ENCODE measurements around the gene UPK1A. TPM values are rescaled to one million over a fixed set of nuclear protein-coding genes. Genes with fewer than 3 reads are reported as not detected.

The UPK1A gene
- total RNA-seq, 1 experiment from 2014 or later: not detected

- H3K36me3 Mint-ChIP-seq (ENCODE audit: insufficient read depth, unreplicated experiment): peaks cover 14% of the 10 kb centered on the region
- POLR2A ChIA-PET: interaction anchor here (1.1 to 3.5 kb wide), 2 partner anchors 13 to 18 kb away, joined by 4 to 24 read pairs; partner anchors contain the start of gene RBM42
- TF ChIP-seq, protein P1, sequence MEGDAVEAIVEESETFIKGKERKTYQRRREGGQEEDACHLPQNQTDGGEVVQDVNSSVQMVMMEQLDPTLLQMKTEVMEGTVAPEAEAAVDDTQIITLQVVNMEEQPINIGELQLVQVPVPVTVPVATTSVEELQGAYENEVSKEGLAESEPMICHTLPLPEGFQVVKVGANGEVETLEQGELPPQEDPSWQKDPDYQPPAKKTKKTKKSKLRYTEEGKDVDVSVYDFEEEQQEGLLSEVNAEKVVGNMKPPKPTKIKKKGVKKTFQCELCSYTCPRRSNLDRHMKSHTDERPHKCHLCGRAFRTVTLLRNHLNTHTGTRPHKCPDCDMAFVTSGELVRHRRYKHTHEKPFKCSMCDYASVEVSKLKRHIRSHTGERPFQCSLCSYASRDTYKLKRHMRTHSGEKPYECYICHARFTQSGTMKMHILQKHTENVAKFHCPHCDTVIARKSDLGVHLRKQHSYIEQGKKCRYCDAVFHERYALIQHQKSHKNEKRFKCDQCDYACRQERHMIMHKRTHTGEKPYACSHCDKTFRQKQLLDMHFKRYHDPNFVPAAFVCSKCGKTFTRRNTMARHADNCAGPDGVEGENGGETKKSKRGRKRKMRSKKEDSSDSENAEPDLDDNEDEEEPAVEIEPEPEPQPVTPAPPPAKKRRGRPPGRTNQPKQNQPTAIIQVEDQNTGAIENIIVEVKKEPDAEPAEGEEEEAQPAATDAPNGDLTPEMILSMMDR (IDR thresholded peaks at IDR 0.05; ENCODE audit: unreplicated experiment): no peak
- intact Hi-C loops (cut with micrococcal nuclease): loop anchor here (2.0 kb wide), 1 partner anchor 132 kb away; no protein-coding TSS in a partner anchor
- H3K4me1 Mint-ChIP-seq (ENCODE audit: insufficient read depth, unreplicated experiment): peaks cover 13% of the 10 kb centered on the region
- peak overlapping the region; percentile 76 for H3K4me3 Mint-ChIP-seq (ENCODE audit: unreplicated experiment)
- BruUV-seq (replicated peaks): no TSS peak
- CTCF ChIA-PET: interaction anchor here (0.6 kb wide), 1 partner anchor 1141 kb away, joined by 3 read pairs; no protein-coding TSS in a partner anchor
- no peaks in the 10 kb centered on the region for H3K27me3 Mint-ChIP-seq (ENCODE audit: insufficient read depth, unreplicated experiment)
- DNase-seq (ENCODE audit: unreplicated experiment): no peak
- H3K27ac Mint-ChIP-seq (ENCODE audit: low read depth, unreplicated experiment): no peak overlapping the region
- no peaks in the 10 kb centered on the region for H3K9me3 Mint-ChIP-seq (ENCODE audit: unreplicated experiment)
Measured at GRCh38 chr19:35642312-35642711, 24.0 kb upstream of the UPK1A start.

DNA sequence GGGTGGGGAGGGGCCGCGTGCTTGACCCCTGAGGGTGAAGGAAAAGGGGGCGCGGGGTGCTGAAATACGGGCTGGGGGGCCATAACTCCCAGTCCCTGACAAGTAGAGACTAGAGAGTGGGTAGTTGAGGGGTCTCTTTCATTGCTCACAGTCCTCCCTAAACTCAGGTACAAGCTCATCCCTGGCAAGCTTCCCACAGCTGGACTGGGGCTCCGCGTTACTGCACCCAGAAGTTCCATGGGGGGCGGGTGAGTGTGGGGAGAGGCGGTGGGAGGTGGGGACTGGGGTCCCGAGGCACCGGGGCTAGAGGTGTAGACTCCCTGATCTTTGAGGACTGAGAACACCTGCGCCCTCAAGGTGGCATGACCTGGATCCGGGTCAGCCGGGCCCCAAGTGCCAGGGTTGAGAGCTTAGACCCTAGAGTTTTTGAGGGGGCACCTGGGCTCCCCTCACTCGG lies 23.5 kb upstream of the UPK1A start:
- BruUV-seq (replicated peaks): no TSS peak

DNA sequence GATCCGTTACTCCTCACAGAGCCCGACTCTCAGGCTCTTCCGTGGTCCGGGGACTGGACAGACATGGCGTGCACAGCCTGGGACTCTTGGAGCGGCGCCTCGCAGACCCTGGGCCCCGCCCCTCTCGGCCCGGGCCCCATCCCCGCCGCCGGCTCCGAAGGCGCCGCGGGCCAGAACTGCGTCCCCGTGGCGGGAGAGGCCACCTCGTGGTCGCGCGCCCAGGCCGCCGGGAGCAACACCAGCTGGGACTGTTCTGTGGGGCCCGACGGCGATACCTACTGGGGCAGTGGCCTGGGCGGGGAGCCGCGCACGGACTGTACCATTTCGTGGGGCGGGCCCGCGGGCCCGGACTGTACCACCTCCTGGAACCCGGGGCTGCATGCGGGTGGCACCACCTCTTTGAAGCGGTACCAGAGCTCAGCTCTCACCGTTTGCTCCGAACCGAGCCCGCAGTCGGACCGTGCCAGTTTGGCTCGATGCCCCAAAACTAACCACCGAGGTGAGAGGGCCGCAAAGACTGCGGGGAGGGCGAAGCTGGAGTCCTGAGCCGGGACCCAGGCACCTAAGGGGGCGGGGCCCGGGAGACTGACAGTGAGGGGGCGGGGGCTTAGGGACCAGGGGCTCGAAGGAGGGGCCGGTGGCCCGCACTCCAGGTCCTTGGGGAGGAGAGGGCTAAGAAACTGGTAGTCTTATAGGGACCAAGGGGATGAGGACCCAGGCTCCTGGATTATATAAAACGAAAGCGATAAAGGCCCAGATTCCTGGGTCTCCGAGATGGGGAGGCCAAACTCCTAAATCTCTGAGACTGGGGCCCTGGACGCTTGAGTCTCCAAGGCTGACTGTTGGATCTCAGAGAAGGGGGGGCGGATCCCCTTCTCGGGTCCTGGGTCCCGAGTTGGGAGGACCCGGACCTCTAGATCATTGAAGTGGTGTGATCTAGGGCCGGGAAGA lies 22.8 kb upstream of the UPK1A start:
- no peaks in the 10 kb centered on the region for H3K9me3 Mint-ChIP-seq (ENCODE audit: unreplicated experiment)
- H3K4me3 Mint-ChIP-seq (ENCODE audit: unreplicated experiment): peak overlapping the region; percentile 76
- no TSS peak for BruUV-seq (replicated peaks)
- TF ChIP-seq, protein P1 (IDR thresholded peaks at IDR 0.05; ENCODE audit: unreplicated experiment): no peak
- ChIA-PET POLR2A (interaction anchor here (0.5 to 3.5 kb wide), 16 partner anchors 12 to 133 kb away, joined by 3 to 24 read pairs (median 4); partner anchors contain the start of genes HAUS5, PSENEN, RBM42 and U2AF1L4), CTCF (interaction anchor here (0.6 to 2.0 kb wide), 5 partner anchors 9 to 373 kb away, joined by 3 to 8 read pairs (median 3); no protein-coding TSS in a partner anchor)
- H3K27ac Mint-ChIP-seq (ENCODE audit: low read depth, unreplicated experiment): peak overlapping the region; percentile 84
- H3K27me3 Mint-ChIP-seq (ENCODE audit: insufficient read depth, unreplicated experiment): no peaks in the 10 kb centered on the region
- H3K4me1 Mint-ChIP-seq (ENCODE audit: insufficient read depth, unreplicated experiment): peaks cover 13% of the 10 kb centered on the region
- DNase-seq (ENCODE audit: unreplicated experiment): peak; percentile 88
- intact Hi-C loops (cut with micrococcal nuclease): loop anchor here (2.0 kb wide), 2 partner anchors 15 to 133 kb away; partner anchors contain the start of gene RBM42
- peaks cover 6% of the 10 kb centered on the region for H3K36me3 Mint-ChIP-seq (ENCODE audit: insufficient read depth, unreplicated experiment)

More for the DNA sequence above, 23.5 kb upstream of the UPK1A start:
- H3K9me3 Mint-ChIP-seq (ENCODE audit: unreplicated experiment): no peaks in the 10 kb centered on the region
- H3K27ac Mint-ChIP-seq (ENCODE audit: low read depth, unreplicated experiment): no peak overlapping the region
- H3K36me3 Mint-ChIP-seq (ENCODE audit: insufficient read depth, unreplicated experiment): peaks cover 13% of the 10 kb centered on the region
- ChIA-PET POLR2A (interaction anchor here (0.5 to 3.5 kb wide), 5 partner anchors 11 to 87 kb away, joined by 3 to 24 read pairs (median 4); partner anchors contain the start of gene RBM42), CTCF (interaction anchor here (0.6 to 0.8 kb wide), 2 partner anchors 8 to 372 kb away, joined by 3 read pairs; no protein-coding TSS in a partner anchor)
- DNase-seq (ENCODE audit: unreplicated experiment): no peak
- H3K27me3 Mint-ChIP-seq (ENCODE audit: insufficient read depth, unreplicated experiment): no peaks in the 10 kb centered on the region
- H3K4me1 Mint-ChIP-seq (ENCODE audit: insufficient read depth, unreplicated experiment): peaks cover 13% of the 10 kb centered on the region
- intact Hi-C loops (cut with micrococcal nuclease): loop anchor here (2.0 kb wide), 1 partner anchor 132 kb away; no protein-coding TSS in a partner anchor
- peak overlapping the region; percentile 76 for H3K4me3 Mint-ChIP-seq (ENCODE audit: unreplicated experiment)
- TF ChIP-seq, protein P1 (IDR thresholded peaks at IDR 0.05; ENCODE audit: unreplicated experiment): no peak
